ENCODE data around the gene PSMB4. TPM values are rescaled to one million over a fixed set of nuclear protein-coding genes. Genes with fewer than 3 reads are reported as not detected.
A peak's percentile ranks its signal among the peaks of the same experiment; 100 is the strongest.
"Not testable (repeated sequence)": the region's sequence is repeated elsewhere in the genome, so short reads cannot be mapped to it uniquely, and the experiment has no call there.

The PSMB4 gene
- total RNA-seq (2014; rRNA removed; shearing (Covaris generic)) = 940 and 1,049 TPM in 2 replicates
- 665 and 697 TPM in 2 replicates for polyA plus RNA-seq (2015; cell fraction: cytosol; rRNA removed)
- 1,086 and 1,191 TPM in 2 replicates for polyA plus RNA-seq (2015; cell fraction: nucleus; rRNA removed)

DNA sequence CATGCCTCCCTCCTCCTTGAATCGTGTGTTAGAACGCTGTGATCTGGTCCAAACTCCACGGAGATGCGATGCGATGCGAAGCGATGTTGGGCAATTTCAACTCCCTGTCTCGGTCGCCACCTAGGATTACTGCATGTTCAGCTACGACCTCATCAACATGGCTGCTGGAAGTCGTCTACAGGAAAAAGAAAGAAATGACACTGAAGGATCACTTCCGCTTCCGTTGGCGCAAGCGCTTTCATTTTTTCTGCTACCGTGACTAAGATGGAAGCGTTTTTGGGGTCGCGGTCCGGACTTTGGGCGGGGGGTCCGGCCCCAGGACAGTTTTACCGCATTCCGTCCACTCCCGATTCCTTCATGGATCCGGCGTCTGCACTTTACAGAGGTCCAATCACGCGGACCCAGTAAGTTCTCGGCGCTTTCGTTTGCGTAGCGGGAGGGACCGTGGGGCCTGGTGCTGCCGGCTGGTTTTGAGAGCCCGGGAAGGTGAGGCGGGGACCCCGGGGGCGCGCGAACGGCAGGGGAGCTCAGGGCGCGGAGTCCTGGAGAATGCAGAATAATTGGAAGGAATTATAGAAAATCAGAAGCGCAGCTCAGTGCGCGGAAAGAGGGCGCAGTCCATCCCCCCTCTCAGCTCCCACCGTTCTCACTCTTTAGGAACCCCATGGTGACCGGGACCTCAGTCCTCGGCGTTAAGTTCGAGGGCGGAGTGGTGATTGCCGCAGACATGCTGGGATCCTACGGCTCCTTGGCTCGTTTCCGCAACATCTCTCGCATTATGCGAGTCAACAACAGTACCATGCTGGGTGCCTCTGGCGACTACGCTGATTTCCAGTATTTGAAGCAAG is at the start of gene PSMB4:
PSMB4 (plus strand) TSS at position 250 of the 848 bp plus-strand sequence; CDS start at position 265, 15 bp downstream.
- in situ Hi-C loops (cut with HindIII; ENCODE audit: low pct_unique_long_range_greater_than_20kb, low sequenced_read_pairs) = no loop called here

DNA sequence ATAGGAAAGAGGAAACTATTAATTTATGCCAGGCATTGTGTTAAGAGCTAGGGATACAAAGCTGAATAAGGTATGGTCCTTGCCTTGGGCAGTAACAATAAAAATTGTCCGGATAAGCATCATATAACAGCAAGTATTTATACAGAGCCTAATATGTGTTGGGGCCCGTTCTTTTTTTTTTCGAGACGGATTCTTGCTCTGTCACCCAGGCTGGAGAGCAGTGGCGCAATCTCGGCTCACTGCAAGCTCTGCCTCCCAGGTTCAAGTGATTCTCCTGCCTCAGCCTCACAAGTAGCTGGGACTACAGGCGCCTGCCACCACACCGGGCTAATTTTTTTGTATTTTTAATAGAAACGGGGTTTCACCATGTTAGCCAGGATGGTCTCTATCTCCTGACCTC is 49.0 kb upstream of the PSMB4 start:
- in situ Hi-C loops (cut with HindIII; ENCODE audit: low pct_unique_long_range_greater_than_20kb, low sequenced_read_pairs); DNase-seq (ENCODE audit: low read depth, low spot score): not testable (repeated sequence)

More for the DNA sequence above, at the start of gene PSMB4:
- DNase-seq (ENCODE audit: low read depth, low spot score) = peak; percentile 97

DNA sequence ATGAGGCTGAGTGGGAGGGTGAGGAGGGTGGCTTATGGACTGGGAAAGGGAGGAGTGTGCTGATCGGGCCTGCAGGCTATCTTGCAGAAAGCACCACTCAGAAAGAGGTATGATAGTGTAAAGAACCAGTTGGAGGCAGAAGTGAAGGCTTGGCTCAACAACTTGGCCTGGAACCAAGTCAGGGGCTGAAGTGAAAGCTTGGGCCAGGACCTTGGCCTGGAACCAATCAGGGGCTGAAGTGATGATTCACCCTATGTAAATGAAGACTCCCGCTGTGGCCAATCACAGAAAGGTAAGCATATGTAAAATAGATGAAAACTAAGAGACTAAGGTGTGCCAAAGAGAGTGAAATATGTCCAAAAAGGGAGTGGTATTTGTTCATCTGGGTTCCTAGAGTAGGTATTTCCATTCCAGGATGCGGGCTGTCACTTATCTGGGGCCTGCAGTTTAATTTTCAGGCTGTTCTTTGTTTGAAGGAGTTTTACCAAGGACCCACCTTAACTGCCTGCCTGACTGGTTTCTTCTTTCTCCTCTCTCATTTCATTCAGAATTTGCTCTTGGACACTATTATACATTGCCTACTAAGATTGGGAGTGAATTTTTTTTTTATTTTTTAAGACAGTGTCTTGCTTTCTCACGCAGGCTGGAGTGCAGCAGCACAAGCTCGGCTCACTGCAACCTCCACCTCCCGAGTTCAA is 47.2 kb upstream of the PSMB4 start:
- DNase-seq (ENCODE audit: low read depth, low spot score) = no peak
- in situ Hi-C loops (cut with HindIII; ENCODE audit: low pct_unique_long_range_greater_than_20kb, low sequenced_read_pairs) = no loop called here

DNA sequence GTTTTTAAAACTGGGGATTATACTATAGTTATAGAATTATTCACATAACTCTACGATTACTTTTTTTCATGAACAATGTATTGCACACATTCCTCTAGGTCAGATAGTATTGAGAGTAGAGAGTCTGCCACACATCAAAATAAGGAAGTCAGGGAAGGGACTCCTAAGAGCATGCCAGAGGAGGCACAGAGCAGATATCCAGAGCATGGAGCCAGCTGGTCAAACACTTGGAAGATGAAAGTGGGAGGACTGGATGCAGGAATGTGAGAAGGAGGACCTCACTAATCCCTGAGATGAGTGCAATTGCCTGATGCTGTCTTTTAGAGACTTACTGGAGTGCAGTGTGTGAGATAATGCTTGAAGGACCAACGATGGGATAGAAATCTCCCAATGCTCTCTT is 42.7 kb upstream of the PSMB4 start:
- no peak for DNase-seq (ENCODE audit: low read depth, low spot score)

DNA sequence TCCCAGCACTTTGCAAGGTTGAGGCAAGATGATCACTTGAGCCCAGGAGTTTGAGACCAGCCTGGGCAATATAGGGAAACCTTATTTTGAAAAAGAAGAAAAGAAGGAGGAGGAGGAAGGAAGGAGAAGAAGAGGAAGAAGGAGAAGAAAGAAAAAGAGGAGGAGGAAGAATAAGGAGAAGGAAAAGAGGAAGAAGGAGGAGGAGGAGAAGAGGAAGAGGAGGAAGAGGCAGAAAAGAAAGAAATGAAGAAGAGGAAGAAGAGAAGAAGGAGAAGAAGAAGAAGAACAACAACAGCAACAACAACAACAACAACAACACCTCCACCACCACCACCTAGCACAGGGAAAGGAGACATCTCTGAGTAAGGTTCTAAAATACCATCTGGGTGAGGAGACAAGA is 37.5 kb upstream of the PSMB4 start:
- in situ Hi-C loops (cut with HindIII; ENCODE audit: low pct_unique_long_range_greater_than_20kb, low sequenced_read_pairs) = no loop called here
- no peak for DNase-seq (ENCODE audit: low read depth, low spot score)

More for the DNA sequence above, 42.7 kb upstream of the PSMB4 start:
- in situ Hi-C loops (cut with HindIII; ENCODE audit: low pct_unique_long_range_greater_than_20kb, low sequenced_read_pairs) = no loop called here

DNA sequence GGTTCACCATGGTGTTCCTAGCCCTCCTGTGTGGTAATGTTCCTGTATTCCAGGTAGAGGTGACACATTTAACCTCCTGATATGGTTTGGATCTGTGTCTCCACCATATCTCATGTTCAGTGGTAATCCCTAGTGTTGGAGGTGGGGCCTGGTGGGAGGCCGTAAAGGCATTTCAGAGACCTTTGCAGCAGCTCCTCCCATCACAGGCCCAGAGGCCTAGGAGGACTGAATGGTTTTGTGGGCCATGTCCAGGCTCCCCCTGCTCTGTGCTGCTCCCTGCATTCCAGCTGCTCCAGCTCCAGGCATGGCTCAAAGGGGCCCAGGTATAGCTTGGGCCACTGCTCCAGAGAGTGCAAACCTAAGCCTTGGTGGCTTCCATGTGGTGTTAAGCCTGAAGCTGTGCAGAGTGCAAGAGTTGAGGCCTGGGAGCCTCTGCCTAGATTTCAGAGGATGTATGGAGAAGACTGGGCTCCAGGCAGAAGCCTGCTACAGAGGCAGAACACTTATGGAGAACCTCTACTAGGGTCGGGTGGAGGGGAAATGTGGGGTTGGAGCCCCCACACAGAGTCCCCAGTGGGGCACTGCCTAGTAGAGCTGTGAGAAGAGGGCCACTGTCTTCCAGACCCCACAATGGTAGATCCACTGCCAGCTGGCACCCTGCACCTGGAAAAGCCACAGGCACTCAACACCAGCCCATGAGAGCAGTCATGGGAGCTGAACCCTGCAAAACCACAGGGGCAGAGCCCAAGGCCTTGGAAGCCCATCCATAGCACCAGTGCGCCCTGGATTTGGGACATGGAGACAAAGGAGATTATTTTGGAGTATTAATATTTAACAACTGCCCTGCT is 36.8 kb upstream of the PSMB4 start:
- no peak for DNase-seq (ENCODE audit: low read depth, low spot score)
- in situ Hi-C loops (cut with HindIII; ENCODE audit: low pct_unique_long_range_greater_than_20kb, low sequenced_read_pairs) = no loop called here

DNA sequence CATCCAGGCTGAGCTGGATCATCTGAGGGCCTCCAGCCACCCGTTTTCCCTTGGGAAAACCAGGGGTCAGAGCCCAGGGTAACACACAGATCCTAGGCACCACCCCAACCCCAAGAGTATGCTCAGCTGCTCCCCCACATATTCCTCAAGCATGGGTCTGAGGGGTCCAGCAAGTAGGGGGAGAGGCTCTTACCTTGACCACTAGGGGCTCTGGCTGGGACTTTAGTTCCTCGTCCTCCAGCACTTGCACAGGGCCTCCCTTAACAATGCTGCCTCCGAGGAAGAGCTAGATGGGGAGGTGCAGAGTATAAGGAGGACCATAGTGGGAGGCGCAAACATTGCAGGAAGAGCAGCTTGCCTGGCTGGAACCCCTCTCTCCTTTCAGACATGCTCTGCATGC is 34.4 kb upstream of the PSMB4 start:
- no peak for DNase-seq (ENCODE audit: low read depth, low spot score)
- in situ Hi-C loops (cut with HindIII; ENCODE audit: low pct_unique_long_range_greater_than_20kb, low sequenced_read_pairs) = no loop called here

DNA sequence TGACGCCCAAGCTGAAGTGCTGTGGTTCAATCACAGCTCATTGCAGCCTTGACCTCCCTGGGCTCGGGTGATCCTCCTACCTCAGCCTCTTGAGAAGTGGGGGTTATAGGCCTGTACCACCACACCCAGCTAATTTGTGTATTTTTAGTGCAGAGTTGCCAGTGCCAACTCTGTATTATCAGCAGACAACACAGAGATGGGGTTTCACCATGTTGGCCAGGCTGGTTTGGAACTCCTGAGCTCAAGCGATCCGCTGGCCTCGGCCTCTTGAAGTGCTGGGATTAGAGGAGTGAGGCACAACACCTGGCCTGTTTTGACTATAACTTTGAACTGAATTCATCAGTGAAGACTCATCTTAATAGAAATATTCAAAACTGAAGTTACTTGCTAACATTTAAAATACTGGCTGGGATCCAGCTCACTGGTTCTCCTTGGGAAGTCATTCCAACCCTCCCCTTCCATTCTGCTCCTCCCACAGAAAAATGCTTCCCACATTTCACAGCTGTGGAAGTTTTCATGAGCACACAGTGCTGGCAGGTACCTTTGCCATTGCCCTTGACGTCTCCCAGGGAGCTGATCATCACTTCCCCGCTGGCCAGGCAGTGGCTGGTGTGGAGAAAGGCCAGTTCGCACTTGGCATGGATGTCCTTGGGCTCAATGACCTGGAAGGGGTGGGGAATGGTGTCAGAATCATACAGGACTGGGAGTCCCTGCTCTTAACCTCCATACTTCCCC is 31.5 kb upstream of the PSMB4 start:
- in situ Hi-C loops (cut with HindIII; ENCODE audit: low pct_unique_long_range_greater_than_20kb, low sequenced_read_pairs) = no loop called here
- no peak for DNase-seq (ENCODE audit: low read depth, low spot score)

DNA sequence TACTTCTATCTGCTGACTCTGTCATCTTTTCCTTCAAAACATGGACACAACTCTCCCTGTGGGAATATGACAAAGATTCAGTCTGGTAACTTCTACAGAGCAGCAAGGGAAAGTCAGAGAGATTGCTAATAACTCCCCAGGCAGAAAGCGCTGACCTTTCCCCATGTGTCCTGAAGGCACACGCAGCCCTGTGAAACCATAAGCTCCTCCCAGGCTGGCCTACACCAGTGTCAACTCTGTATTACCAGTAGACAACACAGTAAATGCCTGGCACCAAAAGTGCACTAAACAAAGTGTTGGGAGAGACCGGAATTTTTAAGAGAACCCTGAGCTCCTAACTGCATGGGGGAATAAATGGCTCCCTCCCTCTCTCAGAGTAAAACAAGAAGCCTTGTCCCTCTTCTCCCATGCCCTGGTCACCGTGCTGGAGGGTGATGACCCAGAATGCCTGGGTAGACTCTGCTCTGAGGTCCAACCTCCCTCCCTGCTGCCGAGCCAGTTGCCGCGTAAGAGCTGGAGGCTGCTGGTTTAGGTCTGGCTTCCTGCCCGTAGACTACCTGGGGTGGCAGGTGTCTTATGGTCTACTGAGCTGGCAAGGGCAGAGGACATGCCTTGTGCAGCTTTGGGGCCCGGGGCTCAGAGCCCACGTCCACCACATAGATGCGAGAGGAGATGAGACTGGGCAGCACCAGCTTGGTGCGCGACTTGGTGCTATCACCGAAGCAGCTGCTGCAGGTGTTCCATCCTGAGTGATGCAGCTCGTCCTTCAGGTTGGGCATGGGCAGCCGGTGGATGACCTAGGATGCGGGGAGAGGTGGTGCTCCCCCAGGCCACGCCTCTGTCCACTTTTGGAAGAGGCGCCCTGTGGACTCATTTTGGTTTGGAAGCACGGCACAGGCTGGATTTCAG is 30.7 kb upstream of the PSMB4 start:
- no peak for DNase-seq (ENCODE audit: low read depth, low spot score)
- in situ Hi-C loops (cut with HindIII; ENCODE audit: low pct_unique_long_range_greater_than_20kb, low sequenced_read_pairs) = no loop called here

DNA sequence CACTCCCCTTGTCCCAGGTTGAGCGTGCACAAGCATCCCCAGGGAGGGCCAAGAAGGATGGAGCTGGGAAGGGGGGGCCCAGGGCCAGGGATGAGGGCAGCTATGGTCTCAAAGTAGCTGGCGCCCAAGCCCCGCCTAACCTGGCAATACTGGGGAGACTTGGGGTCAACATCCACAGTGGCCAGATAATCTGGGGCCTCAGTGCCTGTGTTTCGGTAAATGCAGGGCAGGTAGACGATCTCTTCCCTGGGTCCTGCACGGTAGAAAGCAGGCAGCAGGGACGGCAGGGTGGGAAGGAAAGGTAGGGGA is 30.1 kb upstream of the PSMB4 start:
- no peak for DNase-seq (ENCODE audit: low read depth, low spot score)
- in situ Hi-C loops (cut with HindIII; ENCODE audit: low pct_unique_long_range_greater_than_20kb, low sequenced_read_pairs) = no loop called here

DNA sequence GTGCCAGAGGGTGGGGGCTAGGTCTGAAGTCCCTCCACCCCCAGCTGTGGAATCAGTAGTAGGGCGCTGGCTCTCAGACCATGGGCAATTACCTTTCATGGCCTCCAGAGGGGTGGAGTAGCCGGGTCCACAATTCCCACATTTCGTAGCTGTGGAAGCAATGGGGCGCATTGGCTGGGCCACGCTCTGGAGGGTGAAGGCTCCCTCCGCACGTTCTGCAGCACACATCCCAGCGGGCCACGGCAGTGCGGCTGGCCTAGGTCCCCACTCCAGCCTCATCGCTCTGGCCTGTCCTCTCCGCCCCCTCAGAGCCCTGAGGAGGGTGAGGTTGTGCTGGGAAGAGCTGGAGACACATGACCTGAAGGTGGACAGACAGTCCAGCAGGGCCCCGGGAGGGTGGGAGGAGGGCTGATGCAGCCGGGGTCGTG is 29.7 kb upstream of the PSMB4 start:
- in situ Hi-C loops (cut with HindIII; ENCODE audit: low pct_unique_long_range_greater_than_20kb, low sequenced_read_pairs) = no loop called here
- DNase-seq (ENCODE audit: low read depth, low spot score) = no peak

DNA sequence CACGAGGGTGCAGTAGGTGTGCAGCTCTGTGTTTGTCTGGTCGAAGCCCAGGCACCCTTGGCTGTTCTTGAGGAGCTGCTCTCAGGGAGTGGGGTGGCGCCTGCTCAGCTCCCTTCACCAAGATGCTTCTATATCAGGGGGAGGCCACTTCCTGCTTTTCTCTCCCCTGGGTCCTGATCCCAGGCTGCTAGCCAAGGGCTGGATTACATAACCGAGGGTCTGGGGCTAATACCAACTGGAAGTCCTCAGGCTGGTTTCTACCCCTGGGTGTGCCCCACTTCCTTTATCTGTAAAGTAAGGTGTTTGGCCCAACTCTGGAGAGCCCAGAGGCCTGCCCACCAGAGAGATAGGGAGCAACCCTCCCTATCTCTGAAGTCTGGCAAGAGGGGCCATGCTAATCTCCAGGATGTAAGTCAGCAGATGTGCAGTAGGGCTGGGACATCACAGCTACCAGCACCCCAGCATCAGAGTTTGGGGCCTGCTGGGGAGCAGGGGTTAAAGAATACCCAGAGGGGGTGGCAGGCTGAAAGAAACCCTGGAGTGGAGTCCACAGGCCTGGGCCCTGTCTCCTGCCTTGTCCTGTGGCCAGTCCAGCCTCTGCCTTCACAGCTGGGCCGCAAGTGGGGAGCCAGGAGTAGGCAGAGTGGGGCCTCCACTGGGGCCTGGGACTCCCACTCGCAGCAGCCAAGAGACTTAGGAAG is 29.0 kb upstream of the PSMB4 start:
- in situ Hi-C loops (cut with HindIII; ENCODE audit: low pct_unique_long_range_greater_than_20kb, low sequenced_read_pairs) = no loop called here
- DNase-seq (ENCODE audit: low read depth, low spot score) = no peak

DNA sequence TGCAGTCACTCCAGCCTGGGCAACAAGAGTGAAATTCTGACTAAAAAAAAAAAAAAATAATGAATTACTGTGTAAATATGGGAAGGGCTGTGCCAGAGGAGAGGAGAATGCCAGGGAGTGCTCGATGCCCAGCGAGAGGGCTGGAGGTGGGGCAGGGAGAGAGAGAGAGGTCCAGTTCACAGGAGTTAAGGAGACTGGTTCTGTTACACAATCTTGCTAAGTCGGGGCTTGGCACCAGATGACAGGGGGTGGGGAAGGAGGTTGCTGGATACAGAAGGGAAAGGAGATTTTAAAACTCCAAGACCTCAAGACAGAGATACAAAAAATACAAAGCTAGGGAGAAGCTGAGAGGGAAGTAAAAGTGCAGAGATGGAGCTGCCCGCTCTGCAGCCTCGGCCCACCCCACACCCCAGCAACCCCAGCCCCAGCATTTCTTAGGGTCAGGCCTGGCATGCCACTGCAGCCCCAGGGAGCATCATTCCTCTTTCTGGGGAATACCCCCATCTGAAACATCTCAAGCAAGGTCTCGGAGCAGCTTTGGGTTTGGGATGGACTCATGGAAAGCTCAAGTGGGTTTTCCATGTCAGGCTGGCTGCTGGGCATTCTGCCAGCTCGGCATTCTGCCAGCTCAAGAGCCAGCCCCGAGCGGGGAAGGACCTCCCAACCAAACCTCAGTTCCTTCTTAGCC is 27.9 kb upstream of the PSMB4 start:
- DNase-seq (ENCODE audit: low read depth, low spot score) = no peak

DNA sequence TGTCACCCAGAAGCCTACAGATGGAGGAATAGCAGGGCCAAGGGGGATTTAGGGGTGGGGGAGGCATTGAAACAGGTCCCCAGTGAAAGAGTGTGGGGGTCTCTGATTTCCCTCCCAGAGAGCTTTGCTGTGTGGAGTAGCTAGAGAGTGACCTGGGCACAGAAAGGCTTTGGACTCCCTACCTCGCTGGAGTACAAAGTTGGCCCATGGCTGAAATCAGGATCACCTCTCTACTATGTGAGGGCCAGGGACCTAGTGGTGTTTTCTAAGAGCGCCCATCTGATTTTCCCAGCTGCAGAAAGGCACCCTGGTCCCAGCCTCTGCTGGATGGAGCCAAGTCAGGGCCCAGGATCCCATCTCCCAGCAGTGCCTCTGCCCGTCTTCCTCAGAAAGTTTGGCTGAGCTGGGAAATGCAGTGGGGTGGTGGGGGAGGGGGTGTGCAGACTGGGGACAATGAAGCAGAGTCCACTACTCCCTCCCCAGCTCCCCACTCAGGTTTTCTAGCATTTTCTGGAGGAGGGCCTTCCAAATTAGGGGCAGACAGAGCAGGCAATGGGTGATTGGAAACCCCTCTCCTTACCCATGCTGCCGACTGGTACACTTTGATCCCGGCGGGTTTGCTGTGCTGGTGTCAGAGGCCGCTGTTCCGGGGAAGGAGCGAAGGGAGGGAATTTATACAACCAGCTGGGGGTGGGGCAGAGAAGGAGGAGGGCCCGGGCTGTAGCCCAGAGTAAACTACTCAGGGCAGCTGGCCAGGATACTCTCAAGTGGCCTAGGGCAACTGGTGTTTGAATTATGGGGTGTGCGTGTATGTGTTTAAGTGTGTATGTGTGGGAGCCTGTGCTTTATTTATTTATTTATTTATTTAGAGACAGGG is 27.1 kb upstream of the PSMB4 start, which contains the start of gene SELENBP1:
SELENBP1 (minus strand) TSS at position 648 of the 877 bp plus-strand sequence; CDS start at position 584, 64 bp downstream.
- in situ Hi-C loops (cut with HindIII; ENCODE audit: low pct_unique_long_range_greater_than_20kb, low sequenced_read_pairs) = no loop called here
- no peak for DNase-seq (ENCODE audit: low read depth, low spot score)

More for the DNA sequence above, 27.9 kb upstream of the PSMB4 start:
- in situ Hi-C loops (cut with HindIII; ENCODE audit: low pct_unique_long_range_greater_than_20kb, low sequenced_read_pairs) = no loop called here

All from SK-MEL-5 (cell line).